K562 (cell line): ENCODE results near the gene CNIH1. TPM values are rescaled to one million over a fixed set of nuclear protein-coding genes. Genes with fewer than 3 reads are reported as not detected.

Source experiments
- ATAC-seq: fragments of 200-7000 bp; cut with Tn5 transposase; 3 replicates; pipeline ENCODE4 v1.9.1; 2020; ENCODE audit warnings: moderate library complexity
- BruUV-seq: library from RNA; stranded (reverse); fragments of 400-500 nt; replicated peaks from 2 replicates; lab custom pipeline; 2021; lab: Mats Ljungman, UMichigan
- CTCF ChIA-PET: fragments of 300-600 bp; formaldehyde crosslinking; extraction: SDS; loops from one replicate; lab custom pipeline; 2021; ENCODE audit warnings: low intra/inter-chr PET ratio; lab: Yijun Ruan, JAX
- POLR2A ChIA-PET: fragments of 300-600, 350-650 bp; sonication (Branson Sonifier 250); formaldehyde crosslinking; extraction: SDS; loops from one replicate; lab custom pipeline; 2021; ENCODE audit warnings: antibody characterized with exemption, inconsistent platforms; lab: Yijun Ruan, JAX
- DNase-seq, 4 experiments: peaks; one replicate each; pipeline versions ENCODE4 v3.0.0 to v3.0.0-alpha.2; 2011 to 2018; ENCODE audit warnings: low spot score in 3 of 4, mixed read lengths in 3 of 4; ENCODE audit errors: extremely low read depth in 1 of 4
- FAIRE-seq: peaks from 2 replicates; lab custom pipeline; 2011; peaks lifted over from hg19 to GRCh38; lab: Jason Lieb, UNC
- H2AFZ ChIP-seq: 2 replicates; pipeline ENCODE4 v1.6.0; 2011; ENCODE audit warnings: low read depth, low read length, control low read depth, inconsistent platforms
- H3K27ac ChIP-seq: fragments of 200-600 bp; 3 replicates; pipeline ENCODE4 v1.8.0; 2011; ENCODE audit warnings: low read depth, mild to moderate bottlenecking, control low read depth, inconsistent platforms, low read length, moderate library complexity, mixed read lengths; ENCODE audit errors: extremely low read depth
- H3K27me3 ChIP-seq, 2 experiments: fragments of 300-600 bp in 1 of 2; 2 replicates in 1 of 2; 3 replicates in 1 of 2; pipeline versions ENCODE4 v1.6.0 to v1.8.0; 2011; ENCODE audit warnings: inconsistent platforms in 2 of 2, low read length in 2 of 2, mild to moderate bottlenecking in 1 of 2, mixed read lengths in 1 of 2, moderate library complexity in 1 of 2; ENCODE audit not compliant: control insufficient read depth in 2 of 2, insufficient read depth in 2 of 2
- H3K36me3 ChIP-seq: fragments of 300-600 bp; 3 replicates; pipeline ENCODE4 v1.8.0; 2011; ENCODE audit warnings: mild to moderate bottlenecking, low read length, inconsistent platforms; ENCODE audit not compliant: control insufficient read depth, insufficient read depth
- H3K4me1 ChIP-seq, 2 experiments: fragments of 200-600 bp in 1 of 2; replicated peaks in 1 of 2; 2 replicates in 1 of 2; 3 replicates in 1 of 2; pipeline versions ENCODE4 v1.5.1 to v1.8.0; 2011; ENCODE audit warnings: inconsistent platforms in 2 of 2, low read length in 2 of 2, mild to moderate bottlenecking in 1 of 2, mixed read lengths in 1 of 2, moderate library complexity in 1 of 2; ENCODE audit not compliant: control insufficient read depth in 2 of 2, insufficient read depth in 2 of 2
- H3K4me2 ChIP-seq: 2 replicates; pipeline ENCODE4 v1.6.1; 2011; ENCODE audit warnings: low read length, control low read depth, inconsistent platforms, mixed read lengths; ENCODE audit not compliant: insufficient read depth
- H3K4me3 ChIP-seq: fragments of 200-600 bp; sonication (generic), shearing (Covaris generic); 2 replicates; pipeline ENCODE4 v1.5.1; 2016; ENCODE audit warnings: control low read depth, inconsistent platforms
- H3K79me2 ChIP-seq: fragments of 200-600 bp; 3 replicates; pipeline ENCODE4 v1.8.0; 2011; ENCODE audit warnings: low read length, inconsistent platforms; ENCODE audit not compliant: control insufficient read depth, insufficient read depth
- H3K9ac ChIP-seq, 2 experiments: 2 replicates each; pipeline versions ENCODE4 v1.6.0 to v1.6.1; 2011; ENCODE audit warnings: low read depth in 2 of 2, low read length in 2 of 2, control low read depth in 1 of 2, inconsistent platforms in 1 of 2, mild to moderate bottlenecking in 1 of 2, mixed read lengths in 1 of 2; ENCODE audit not compliant: insufficient read depth in 1 of 2
- H3K9me1 ChIP-seq: one replicate; pipeline ENCODE4 v1.6.0; 2011; ENCODE audit warnings: inconsistent platforms, mild to moderate bottlenecking, low read length, moderate library complexity; ENCODE audit not compliant: control insufficient read depth, insufficient read depth
- H3K9me3 ChIP-seq: replicated peaks from 2 replicates; pipeline ENCODE4 v1.5.1; 2011; ENCODE audit warnings: low read depth, low read length, inconsistent platforms; ENCODE audit not compliant: control insufficient read depth, insufficient read depth
- H4K20me1 ChIP-seq: replicated peaks from 2 replicates; pipeline ENCODE4 v1.6.1; 2011; ENCODE audit warnings: low read length, inconsistent platforms, mixed read lengths; ENCODE audit not compliant: control insufficient read depth, insufficient read depth
- ERF ChIP-seq: fragments of 450-650 bp; formaldehyde crosslinking; IDR thresholded peaks from 2 replicates; pipeline ENCODE4 v1.4.0; 2020; ENCODE audit warnings: mild to moderate bottlenecking, mixed read lengths
- MEIS2 ChIP-seq: fragments of 450-650 bp; IDR thresholded peaks from 2 replicates; pipeline ENCODE4 v1.6.1; 2014; ENCODE audit warnings: mild to moderate bottlenecking; ENCODE audit not compliant: partially characterized antibody
- PBX2 ChIP-seq, 2 experiments: IDR thresholded peaks in 1 of 2; conservative IDR thresholded peaks in 1 of 2; 2 replicates each; pipeline ENCODE4 v1.6.1; 2016; ENCODE audit warnings: low read depth in 2 of 2, mild to moderate bottlenecking in 1 of 2, missing compliant biosample characterization in 1 of 2, missing genetic modification characterization in 1 of 2, moderate library complexity in 1 of 2
- PKNOX1 ChIP-seq: fragments of 450-650 bp; IDR thresholded peaks from 2 replicates; pipeline ENCODE4 v1.6.1; 2016
- TFAP4 ChIP-seq: sonication (generic); formaldehyde crosslinking; IDR thresholded peaks from 2 replicates; pipeline ENCODE4 v1.8.0; 2022; ENCODE audit warnings: missing genetic modification reagents, mild to moderate bottlenecking, moderate library complexity, borderline replicate concordance
- WGBS: fragments of 100-300 bp; shearing (Covaris generic); methylation state at CpG from one replicate; pipeline ENCODE4 v1.1.6; 2016; ENCODE audit warnings: low coverage, mixed read lengths; ENCODE audit not compliant: insufficient coverage; ENCODE audit errors: missing lambda C conversion rate; 5-methylcytosine and 5-hydroxymethylcytosine counted together
- in situ Hi-C: fragments of 300-500 bp; cut with MboI; formaldehyde crosslinking; loops from 4 replicates; pipeline ENCODE4 v1.15.0; 2018; ENCODE audit warnings: inconsistent platforms, mixed read lengths
- intact Hi-C: fragments of 100-400 bp; cut with micrococcal nuclease; formaldehyde crosslinking; loops from 2 replicates; pipeline ENCODE4 v1.14.2; 2022
- polyA plus RNA-seq, 8 experiments: library from polyadenylated mRNA; depleted of rRNA in 4 of 8; stranded (reverse) in 5 of 8; unstranded in 3 of 8; fragments of >200 nt; fragmentation: Nextera tagmentation in 2 of 8; fragmentation: Illumina TruSeq in 1 of 8; extraction: Ambion mirVana in 2 of 8; extraction: Trizol in 1 of 8; gene quantifications; 2 replicates each; pipeline versions ENCODE4 v1.2.1 to v1.2.3, GENCODE V29; 2011 to 2014; ENCODE audit warnings: inconsistent platforms in 1 of 8, missing spikeins in 1 of 8
- total RNA-seq, 7 experiments: library from RNA; depleted of rRNA in 6 of 7; stranded (reverse); fragments of >200 nt in 6 of 7; fragmentation: Illumina TruSeq in 2 of 7; extraction: Trizol in 2 of 7; gene quantifications; 2 replicates each; pipeline versions ENCODE4 v1.2.1 to v1.2.3, GENCODE V29; 2011 to 2021; ENCODE audit warnings: low replicate concordance in 1 of 7

Gene CNIH1
- total and polyA plus RNA-seq, 9 of the 15 experiments (the other 6 are each of a cell fraction or from before 2014, with no cell fraction given), result 13.9 to 283 (median 77.3) TPM

- CTCF ChIA-PET, result no interaction called here
- no peaks in the 10 kb centered on the region for H4K20me1 ChIP-seq
- ATAC-seq (no peak), FAIRE-seq (no peak), DNase-seq (peak in 1 of 4 experiments; percentile 4)
- TF ChIP-seq ERF (CRISPR knock-in tag) (no peak), PKNOX1 (peak; percentile 76), MEIS2 (peak; percentile 83), PBX2 (CRISPR knock-in tag; IDR thresholded peaks at IDR 0.05; ENCODE audit: low read depth) (no peak), PBX2 (tag; conservative IDR thresholded peaks at IDR 0.05; ENCODE audit: low read depth) (peak; percentile 87), TFAP4 (CRISPR knock-in tag) (no peak)
- H3K9me3 ChIP-seq, result no peaks in the 10 kb centered on the region
- no TSS peak for BruUV-seq
- H3K9me1 ChIP-seq, result no peaks in the 10 kb centered on the region
- H3K27ac ChIP-seq, result no peak overlapping the region
- no peaks in the 10 kb centered on the region for H3K4me1 ChIP-seq
- in situ Hi-C loops, result no loop called here
- POLR2A ChIA-PET, result interaction anchor here (0.6 to 1.6 kb wide), 3 partner anchors 9 to 22 kb away, joined by 3 to 5 read pairs (median 3); no protein-coding TSS in a partner anchor
- no peaks in the 10 kb centered on the region for H3K27me3 ChIP-seq
- no peak overlapping the region for H3K9ac ChIP-seq
- no peaks in the 10 kb centered on the region for H3K36me3 ChIP-seq
- H2AFZ ChIP-seq, result no peak overlapping the region
- intact Hi-C loops, result no loop called here
- no peaks in the 10 kb centered on the region for H3K79me2 ChIP-seq
- no peak overlapping the region for H3K4me3 ChIP-seq
- 6% methylated on average over 4 of the region's 4 CpGs for WGBS
- H3K4me2 ChIP-seq, result no peak overlapping the region
Observed at GRCh38 chr14:54465654-54466053, 24.5 kb upstream of the CNIH1 start.
